A549 (cell line): ENCODE measurements around the gene NSMCE1.

Experiments used
- CHD4 ChIP-seq: fragments of 200-600 bp; sonication (generic); IDR thresholded peaks from 2 replicates; pipeline ENCODE4 v1.6.1; 2016; ENCODE audit warnings: antibody characterized with exemption, mild to moderate bottlenecking, borderline replicate concordance
- ESRRA ChIP-seq: fragments of 150-350 bp; IDR thresholded peaks from 2 replicates; pipeline ENCODE4 v1.6.1; 2014; ENCODE audit warnings: mild to moderate bottlenecking, low read length, borderline replicate concordance
- HDAC2 ChIP-seq: fragments of 200-600 bp; sonication (generic); IDR thresholded peaks from 2 replicates; pipeline ENCODE4 v1.6.1; 2016
- KDM1A ChIP-seq: fragments of 200-600 bp; sonication (generic); IDR thresholded peaks from 2 replicates; pipeline ENCODE4 v1.6.1; 2016; ENCODE audit warnings: low read depth, mild to moderate bottlenecking
- MAFK ChIP-seq: fragments of 450-650 bp; IDR thresholded peaks from 2 replicates; pipeline ENCODE4 v1.6.1; 2014; ENCODE audit not compliant: partially characterized antibody
- MYC ChIP-seq: IDR thresholded peaks from 2 replicates; pipeline ENCODE4 v1.6.1; 2012; ENCODE audit warnings: mild to moderate bottlenecking, inconsistent platforms, low read length, improper control_type of control experiment, borderline replicate concordance
- POLR2A ChIP-seq: IDR thresholded peaks from 2 replicates; pipeline ENCODE4 v1.6.1; 2012; ENCODE audit warnings: mild to moderate bottlenecking, low read length
- RAD21 ChIP-seq, 2 experiments: fragments of >200 bp in 1 of 2; sonication (Bioruptor Twin) in 1 of 2; formaldehyde crosslinking in 1 of 2; IDR thresholded peaks in 1 of 2; conservative IDR thresholded peaks in 1 of 2; 2 replicates in 1 of 2; 3 replicates in 1 of 2; pipeline ENCODE4 v1.6.1; 2012 to 2018; ENCODE audit warnings: inconsistent platforms in 1 of 2
- RCOR1 ChIP-seq: fragments of 150-350 bp; IDR thresholded peaks from 2 replicates; pipeline ENCODE4 v1.6.1; 2014; ENCODE audit warnings: antibody characterized with exemption, low read length, low read depth
- TF ChIP-seq, protein P1 (sequence below): fragments of >200 bp; sonication (Bioruptor Twin); formaldehyde crosslinking; IDR thresholded peaks from 3 replicates; pipeline ENCODE4 v1.5.1; 2016
- TF ChIP-seq, protein P2 (sequence below): fragments of 250-450 bp; sonication (Bioruptor Pico); IDR thresholded peaks from 2 replicates; pipeline ENCODE4 v1.5.0; 2020; ENCODE audit warnings: low read depth, mild to moderate bottlenecking, moderate library complexity
- TF ChIP-seq, protein P3 (sequence below): IDR thresholded peaks from 2 replicates; pipeline ENCODE4 v1.6.1; 2012

- no peak for TF ChIP-seq POLR2A
- TF ChIP-seq, protein P1, sequence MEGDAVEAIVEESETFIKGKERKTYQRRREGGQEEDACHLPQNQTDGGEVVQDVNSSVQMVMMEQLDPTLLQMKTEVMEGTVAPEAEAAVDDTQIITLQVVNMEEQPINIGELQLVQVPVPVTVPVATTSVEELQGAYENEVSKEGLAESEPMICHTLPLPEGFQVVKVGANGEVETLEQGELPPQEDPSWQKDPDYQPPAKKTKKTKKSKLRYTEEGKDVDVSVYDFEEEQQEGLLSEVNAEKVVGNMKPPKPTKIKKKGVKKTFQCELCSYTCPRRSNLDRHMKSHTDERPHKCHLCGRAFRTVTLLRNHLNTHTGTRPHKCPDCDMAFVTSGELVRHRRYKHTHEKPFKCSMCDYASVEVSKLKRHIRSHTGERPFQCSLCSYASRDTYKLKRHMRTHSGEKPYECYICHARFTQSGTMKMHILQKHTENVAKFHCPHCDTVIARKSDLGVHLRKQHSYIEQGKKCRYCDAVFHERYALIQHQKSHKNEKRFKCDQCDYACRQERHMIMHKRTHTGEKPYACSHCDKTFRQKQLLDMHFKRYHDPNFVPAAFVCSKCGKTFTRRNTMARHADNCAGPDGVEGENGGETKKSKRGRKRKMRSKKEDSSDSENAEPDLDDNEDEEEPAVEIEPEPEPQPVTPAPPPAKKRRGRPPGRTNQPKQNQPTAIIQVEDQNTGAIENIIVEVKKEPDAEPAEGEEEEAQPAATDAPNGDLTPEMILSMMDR = no peak
- TF ChIP-seq ESRRA = no peak
- TF ChIP-seq RCOR1 = no peak
- TF ChIP-seq MAFK = no peak
- TF ChIP-seq, protein P2, sequence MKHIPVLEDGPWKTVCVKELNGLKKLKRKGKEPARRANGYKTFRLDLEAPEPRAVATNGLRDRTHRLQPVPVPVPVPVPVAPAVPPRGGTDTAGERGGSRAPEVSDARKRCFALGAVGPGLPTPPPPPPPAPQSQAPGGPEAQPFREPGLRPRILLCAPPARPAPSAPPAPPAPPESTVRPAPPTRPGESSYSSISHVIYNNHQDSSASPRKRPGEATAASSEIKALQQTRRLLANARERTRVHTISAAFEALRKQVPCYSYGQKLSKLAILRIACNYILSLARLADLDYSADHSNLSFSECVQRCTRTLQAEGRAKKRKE (CRISPR knock-in tag) = no peak
- no peak for TF ChIP-seq CHD4
- TF ChIP-seq, protein P3, sequence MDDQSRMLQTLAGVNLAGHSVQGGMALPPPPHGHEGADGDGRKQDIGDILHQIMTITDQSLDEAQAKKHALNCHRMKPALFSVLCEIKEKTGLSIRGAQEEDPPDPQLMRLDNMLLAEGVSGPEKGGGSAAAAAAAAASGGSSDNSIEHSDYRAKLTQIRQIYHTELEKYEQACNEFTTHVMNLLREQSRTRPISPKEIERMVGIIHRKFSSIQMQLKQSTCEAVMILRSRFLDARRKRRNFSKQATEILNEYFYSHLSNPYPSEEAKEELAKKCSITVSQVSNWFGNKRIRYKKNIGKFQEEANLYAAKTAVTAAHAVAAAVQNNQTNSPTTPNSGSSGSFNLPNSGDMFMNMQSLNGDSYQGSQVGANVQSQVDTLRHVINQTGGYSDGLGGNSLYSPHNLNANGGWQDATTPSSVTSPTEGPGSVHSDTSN = no peak
- no peak for TF ChIP-seq KDM1A
- TF ChIP-seq MYC = no peak
- TF ChIP-seq HDAC2 = no peak
- TF ChIP-seq RAD21 (conservative IDR thresholded peaks at IDR 0.05 in 1 of 2, IDR thresholded peaks at IDR 0.05 in 1 of 2) = 0 out of 5 replicates have a peak, but pooled peaks of 1 of the 2 experiments have one; percentile 8
Observed at GRCh38 chr16:27225536-27226360, 42.8 kb downstream of the NSMCE1 start.
